NCI-H510A (cell line): ENCODE data around the gene CD68.

Source experiments
- DNase-seq: peaks from one replicate; lab custom pipeline; 2025; lab: John Stamatoyannopoulos, UW

The CD68 gene, protein sequence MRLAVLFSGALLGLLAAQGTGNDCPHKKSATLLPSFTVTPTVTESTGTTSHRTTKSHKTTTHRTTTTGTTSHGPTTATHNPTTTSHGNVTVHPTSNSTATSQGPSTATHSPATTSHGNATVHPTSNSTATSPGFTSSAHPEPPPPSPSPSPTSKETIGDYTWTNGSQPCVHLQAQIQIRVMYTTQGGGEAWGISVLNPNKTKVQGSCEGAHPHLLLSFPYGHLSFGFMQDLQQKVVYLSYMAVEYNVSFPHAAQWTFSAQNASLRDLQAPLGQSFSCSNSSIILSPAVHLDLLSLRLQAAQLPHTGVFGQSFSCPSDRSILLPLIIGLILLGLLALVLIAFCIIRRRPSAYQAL

GRCh38 chr17:7579001-7579833, at the start of gene CD68:
TSS of gene CD68 (plus strand) at chr17:7579638. CDS start at chr17:7579678, 40 bp downstream.
- peak; percentile 21 for DNase-seq

- DNase-seq = no peak
Observed at GRCh38 chr17:7530023-7530900, 49.2 kb upstream of the CD68 start.

GRCh38 chr17:7538050-7538449, 41.4 kb upstream of the CD68 start:
- DNase-seq = no peak

GRCh38 chr17:7538891-7539545, 40.4 kb upstream of the CD68 start:
- no peak for DNase-seq

DNA sequence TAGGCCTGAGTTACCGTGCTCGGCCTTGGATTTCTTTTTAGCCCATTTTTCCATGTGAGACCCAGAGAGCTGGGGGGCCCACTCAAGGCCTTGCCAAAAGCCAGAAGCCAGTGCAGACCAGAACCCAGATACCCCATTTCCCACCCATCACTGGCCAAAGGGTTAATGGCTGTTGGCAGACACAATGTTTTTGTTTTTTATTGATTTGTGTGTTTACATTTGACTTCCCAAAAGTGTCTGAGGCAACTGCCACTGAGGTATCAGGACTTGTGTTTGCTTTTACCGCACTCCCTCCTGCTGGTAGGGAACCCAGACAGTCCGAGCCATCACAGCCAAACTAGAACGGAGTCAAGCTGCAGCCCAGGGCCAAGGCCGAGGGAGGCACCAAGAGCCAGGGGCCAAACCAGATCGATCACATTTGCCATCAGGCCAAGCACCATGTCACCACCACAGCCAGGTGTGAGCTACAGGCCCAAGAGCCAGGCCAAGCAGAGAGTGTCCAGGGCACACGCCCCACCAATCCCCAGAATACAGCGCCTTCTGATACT, 38.3 kb upstream of the CD68 start:
- no peak for DNase-seq

DNA sequence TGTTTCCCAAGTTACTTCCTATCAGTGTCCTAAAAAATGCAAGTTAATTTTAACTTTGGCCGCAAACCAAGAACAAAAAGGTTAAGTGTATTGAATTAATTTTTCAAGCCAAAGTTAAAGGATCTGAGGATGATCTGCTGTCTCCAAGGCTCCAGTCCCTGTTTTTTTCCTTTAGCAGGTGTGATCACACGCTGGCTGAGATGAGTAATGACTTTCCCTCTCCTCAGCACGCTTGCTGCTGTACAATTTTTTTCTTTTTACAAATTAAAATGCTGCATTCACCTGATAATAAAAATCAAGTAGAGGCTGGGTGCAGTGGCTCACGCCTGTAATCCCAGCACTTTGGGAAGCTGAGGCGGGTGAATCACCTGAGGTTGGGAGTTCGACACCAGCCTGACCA, 34.5 kb upstream of the CD68 start:
- DNase-seq = no peak

- DNase-seq = no peak
Observed at GRCh38 chr17:7548585-7549400, 30.6 kb upstream of the CD68 start, which contains the start of gene TNFSF12. TSS of gene TNFSF12 (plus strand) at chr17:7549058. CDS start at chr17:7549154, 96 bp downstream.

GRCh38 chr17:7549401-7550055, 29.9 kb upstream of the CD68 start:
- DNase-seq = no peak

GRCh38 chr17:7550344-7550743, 29.1 kb upstream of the CD68 start:
- DNase-seq = no peak

GRCh38 chr17:7551396-7551795, 28.0 kb upstream of the CD68 start:
- no peak for DNase-seq

DNA sequence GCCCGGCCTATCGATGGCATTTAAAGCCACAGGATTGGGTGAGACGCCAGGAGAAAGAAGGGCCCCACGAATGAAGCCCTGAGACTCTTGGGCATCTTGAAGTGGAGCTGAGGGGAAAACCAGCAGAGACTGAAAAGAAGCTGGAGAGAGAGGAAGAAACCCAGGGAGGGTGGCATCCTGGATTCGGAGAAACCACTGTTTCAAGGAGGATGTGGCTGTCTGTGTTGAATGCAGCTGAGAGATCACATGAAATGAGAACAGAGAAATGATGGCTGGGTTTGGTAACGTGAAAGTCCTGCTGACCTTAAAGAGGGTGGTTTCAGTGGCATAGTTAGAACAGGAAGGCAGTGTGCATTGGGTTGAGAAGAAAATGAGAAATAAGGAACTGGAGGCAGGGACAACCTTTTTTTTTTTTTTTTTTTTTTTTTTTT, 26.8 kb upstream of the CD68 start:
- DNase-seq = no peak

GRCh38 chr17:7553356-7553755, 26.1 kb upstream of the CD68 start:
- no peak for DNase-seq

GRCh38 chr17:7555320-7555948, 24.0 kb upstream of the CD68 start:
- no peak for DNase-seq

DNA sequence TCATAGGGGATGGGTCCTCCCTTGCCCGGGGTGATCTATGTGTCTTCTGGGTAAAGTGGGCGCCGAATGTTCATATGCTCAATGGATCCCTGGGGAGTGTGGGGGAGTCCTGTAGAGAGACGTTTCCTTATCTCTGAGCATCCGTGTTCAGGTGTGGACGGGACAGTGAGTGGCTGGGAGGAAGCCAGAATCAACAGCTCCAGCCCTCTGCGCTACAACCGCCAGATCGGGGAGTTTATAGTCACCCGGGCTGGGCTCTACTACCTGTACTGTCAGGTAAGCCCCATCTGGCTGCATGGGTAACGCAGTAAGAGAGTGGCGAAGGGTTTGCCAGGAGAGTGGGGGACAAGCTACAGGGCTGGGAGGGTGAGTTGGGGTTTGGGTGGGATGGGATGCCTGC, 22.8 kb upstream of the CD68 start:
- no peak for DNase-seq

DNA sequence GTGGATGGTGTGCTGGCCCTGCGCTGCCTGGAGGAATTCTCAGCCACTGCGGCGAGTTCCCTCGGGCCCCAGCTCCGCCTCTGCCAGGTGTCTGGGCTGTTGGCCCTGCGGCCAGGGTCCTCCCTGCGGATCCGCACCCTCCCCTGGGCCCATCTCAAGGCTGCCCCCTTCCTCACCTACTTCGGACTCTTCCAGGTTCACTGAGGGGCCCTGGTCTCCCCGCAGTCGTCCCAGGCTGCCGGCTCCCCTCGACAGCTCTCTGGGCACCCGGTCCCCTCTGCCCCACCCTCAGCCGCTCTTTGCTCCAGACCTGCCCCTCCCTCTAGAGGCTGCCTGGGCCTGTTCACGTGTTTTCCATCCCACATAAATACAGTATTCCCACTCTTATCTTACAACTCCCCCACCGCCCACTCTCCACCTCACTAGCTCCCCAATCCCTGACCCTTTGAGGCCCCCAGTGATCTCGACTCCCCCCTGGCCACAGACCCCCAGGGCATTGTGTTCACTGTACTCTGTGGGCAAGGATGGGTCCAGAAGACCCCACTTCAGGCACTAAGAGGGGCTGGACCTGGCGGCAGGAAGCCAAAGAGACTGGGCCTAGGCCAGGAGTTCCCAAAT, 22.2 kb upstream of the CD68 start:
- DNase-seq = no peak

DNA sequence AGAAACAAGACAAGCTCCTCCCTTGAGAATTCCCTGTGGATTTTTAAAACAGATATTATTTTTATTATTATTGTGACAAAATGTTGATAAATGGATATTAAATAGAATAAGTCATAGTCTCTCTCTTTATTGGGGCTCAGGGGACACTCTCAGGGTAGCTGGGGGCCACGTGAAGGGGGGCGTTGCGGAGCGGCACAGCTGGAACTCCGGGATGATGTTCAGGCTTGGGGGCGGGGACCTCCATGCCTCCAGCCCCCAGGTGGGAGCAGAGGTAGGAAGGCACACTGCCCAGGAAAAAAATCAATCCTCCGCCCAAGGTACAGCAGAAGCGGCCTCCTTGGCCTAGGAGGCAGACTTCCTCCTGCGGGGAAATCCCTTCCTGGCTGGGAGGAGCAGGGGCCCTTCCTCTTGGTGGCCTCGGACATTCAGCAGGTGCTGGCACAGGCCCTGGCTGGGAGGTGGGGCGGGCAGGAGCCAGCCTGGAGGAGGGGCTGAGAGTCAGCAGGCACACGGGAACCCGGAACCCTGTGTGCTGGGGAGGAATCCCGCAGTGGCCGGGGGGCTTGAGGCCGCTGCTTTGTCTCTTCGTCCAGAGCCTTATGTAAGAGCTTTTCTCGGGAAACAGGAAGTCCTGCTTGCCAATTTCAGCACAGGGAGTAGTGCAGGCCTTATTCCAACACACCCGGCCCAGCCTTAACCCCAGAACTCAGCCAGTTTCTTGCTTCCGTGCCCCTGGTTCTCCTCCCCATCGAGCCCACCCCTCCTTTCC, 21.5 kb upstream of the CD68 start:
- DNase-seq = peak; percentile 63

- no peak for DNase-seq
Observed at GRCh38 chr17:7558544-7559319, 20.7 kb upstream of the CD68 start, which contains the start of gene TNFSF13. TSS of gene TNFSF13 (plus strand) at chr17:7558750. CDS start at chr17:7559040, 290 bp downstream.
